Left lobe of liver (tissue), 2 donors: Measurements from ENCODE around the gene ZNF638. TPM values are rescaled to one million over a fixed set of nuclear protein-coding genes. Genes with fewer than 3 reads are reported as not detected.
A peak's percentile ranks its signal among the peaks of the same experiment; 100 is the strongest.

Experiments used
- ATAC-seq: fragments of 200-7000 bp; cut with Tn5 transposase; one replicate; pipeline ENCODE4 v1.9.1; 2020; ENCODE audit warnings: mild to moderate bottlenecking, moderate library complexity
- DNase-seq: peaks from one replicate; pipeline ENCODE4 v3.0.0-alpha.2; 2020; ENCODE audit warnings: low spot score
- total RNA-seq: library from RNA; stranded (reverse); gene quantifications from one replicate; pipeline ENCODE4 v1.2.1, GENCODE V29; 2021
- donor health status: DM: no; HTN: no; CAD: no; lungs with moderate emphysema.
- donor health status: DM: no; HTN: yes; CAD: no.

Gene ZNF638
- total RNA-seq, 1 donor from 2014 or later = 61.9 TPM

DNA sequence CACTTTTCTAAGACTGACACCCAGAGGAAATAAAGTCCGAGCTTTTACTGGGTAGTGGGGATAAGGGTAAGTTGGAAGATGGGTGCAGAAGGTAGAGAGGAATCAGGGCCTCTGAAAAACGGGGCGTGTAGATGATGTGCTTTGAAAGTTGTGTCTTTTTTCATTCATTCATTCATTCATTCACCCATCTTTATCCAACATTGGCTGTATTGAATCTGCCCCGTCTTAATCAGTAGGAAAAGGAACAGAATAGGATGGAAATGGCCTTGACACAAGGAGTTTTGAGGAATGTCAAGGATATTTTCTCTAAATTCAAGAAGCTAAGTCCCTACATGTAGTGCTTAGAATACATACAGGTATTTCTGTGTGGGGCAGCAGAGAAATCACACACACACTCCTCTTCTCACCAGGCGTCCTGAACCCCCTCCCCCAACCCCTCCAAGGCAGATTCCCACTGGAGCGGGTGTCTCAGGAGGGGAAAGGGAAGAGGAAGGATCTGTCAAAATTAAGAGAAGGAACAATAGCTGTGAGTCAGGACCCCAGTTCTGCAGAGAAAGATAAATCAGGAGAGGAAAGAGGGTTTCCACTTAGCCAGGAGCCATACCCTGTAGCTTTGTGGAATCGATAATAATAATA lies 135.7 kb downstream of the ZNF638 start:
- ATAC-seq (no peak), DNase-seq (no peak)

DNA sequence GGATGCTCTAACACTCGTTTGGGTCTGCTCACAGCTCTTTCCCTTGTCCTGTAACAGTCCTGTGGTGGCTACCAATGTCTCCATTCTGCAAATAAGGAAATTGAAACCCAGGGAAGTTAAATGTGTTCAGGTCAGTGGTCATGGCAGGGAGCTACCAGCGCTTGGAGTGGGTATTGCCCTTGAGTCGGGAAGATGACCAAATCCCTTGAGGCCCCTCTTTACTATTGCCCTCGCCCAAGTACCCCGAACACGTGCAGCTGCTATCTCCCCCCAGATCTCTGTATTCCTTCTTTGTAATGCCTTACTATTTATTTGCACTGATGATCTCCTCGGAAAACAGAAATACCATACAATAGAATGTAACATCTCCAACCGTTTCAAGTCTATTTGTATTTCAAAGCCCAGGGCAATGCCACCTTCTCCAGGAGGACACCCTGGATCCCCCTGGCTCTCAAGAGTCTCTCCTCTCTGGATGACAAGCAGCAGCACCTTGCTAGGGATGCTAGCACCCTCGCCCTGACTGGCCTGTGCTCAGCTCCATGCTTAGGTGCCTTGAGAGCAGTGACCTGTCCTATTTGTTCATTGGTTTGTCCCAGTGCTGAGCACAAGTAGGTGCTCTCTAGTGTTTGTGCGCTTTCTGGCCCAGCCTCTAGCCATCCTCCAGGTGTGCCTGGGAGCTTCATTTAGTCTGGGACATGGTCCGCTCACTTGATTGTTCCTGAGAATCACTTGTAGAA lies 136.9 kb downstream of the ZNF638 start:
- DNase-seq (no peak), ATAC-seq (no peak)

DNA sequence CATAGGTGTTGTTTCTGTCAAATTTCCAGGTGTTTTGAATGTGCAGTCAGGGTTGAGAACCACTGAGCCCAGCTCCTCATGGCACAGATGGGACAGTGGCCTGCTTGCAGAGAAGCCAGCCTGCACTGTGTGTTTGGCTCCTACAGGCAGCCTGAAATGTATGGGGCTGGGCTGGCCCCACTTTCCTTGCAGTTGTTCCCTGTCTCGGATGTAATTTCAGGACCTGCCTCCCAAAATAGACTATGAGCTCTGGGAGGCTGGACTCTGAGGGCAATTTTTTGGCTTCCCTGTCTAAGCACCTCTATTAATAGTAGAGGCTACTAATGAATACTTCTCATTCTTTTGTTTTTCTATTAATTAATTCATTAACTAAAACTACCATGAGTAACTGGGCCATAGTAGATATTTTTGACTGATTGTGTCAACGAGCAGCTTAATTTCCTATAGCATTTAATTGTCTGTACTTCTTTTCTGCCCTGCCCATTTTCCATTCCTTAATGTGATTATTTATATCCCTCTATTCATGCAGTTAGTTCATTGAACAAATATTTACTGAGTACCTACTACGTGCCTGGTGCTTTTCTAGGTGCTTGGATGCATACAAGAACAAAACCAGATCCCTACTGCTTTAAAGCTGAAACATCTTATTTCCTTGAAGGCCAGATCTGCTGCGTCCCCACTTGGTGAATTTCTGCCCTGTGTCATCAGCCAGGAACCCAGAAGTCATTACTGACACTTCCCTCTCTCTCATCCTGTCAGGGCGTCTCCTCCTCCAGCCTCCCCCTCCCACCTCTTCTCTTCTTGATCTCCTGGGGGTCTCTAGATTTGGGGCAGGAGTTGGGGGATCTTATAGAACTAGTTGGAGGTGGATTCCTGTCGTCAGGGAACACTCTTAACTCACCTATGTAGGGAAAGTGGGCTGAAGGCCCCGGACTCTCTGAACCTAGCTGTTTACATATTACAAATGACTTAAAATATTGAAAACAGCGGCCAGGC lies 138.1 kb downstream of the ZNF638 start:
- no peak for ATAC-seq
- DNase-seq = no peak

DNA sequence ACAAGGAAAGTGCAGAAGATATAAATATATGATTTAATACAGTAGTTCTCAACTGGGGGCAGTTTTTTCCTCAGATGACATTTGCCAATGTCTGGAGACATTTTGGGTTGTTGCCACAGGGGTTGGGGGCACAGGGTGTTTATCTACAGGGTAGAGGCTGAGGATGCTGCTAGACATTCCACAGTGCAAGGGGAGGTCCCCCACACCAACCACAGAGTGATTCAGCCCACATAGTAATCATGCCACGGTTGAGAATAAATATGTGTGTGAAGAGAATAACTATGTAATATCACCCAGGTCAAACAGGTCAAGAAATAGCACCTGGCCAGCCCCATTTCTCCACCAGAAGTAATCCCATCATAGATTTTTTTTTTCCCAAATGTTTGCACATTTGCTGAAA lies 139.7 kb downstream of the ZNF638 start:
- ATAC-seq (no peak), DNase-seq (no peak)

- ATAC-seq = no peak
- DNase-seq = no peak
Observed at GRCh38 chr2:71472019-71472418, 140.4 kb downstream of the ZNF638 start.

GRCh38 chr2:71473346-71474031 lies 141.9 kb downstream of the ZNF638 start:
- ATAC-seq = no peak
- DNase-seq = no peak

DNA sequence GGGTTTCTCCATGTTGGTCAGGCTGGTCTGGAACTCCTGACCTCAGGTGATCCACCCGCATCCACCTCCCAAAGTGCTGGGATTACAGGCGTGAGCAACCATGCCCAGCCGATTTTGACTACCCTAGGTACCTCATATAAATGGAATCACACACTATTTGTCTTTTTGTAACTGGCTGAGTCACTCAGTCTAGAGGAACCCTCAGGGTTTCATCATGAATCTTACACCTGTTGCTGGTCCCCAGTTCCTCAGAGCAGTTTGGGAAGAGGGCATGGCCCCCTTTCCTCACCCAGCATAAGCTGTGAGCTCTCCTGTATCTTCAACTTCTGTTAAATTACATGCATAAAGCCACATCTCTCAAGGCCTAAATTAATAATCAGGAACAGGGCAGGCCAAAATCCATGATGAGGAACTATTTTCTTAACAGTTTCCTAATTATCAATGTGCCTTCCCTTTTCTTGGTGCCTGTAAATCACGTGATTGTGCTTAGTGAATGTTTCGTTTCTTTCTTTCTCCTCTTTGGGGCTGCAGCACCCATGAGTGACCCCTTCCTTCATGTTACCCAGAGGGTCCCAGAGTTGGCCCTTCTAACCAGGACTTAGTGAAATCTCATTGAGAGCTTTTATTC lies 142.6 kb downstream of the ZNF638 start:
- ATAC-seq = peak; percentile 13
- DNase-seq = no peak

GRCh38 chr2:71474744-71475397 lies 143.3 kb downstream of the ZNF638 start:
- peak; percentile 67 for ATAC-seq
- DNase-seq = no peak

GRCh38 chr2:71476495-71476894 lies 144.9 kb downstream of the ZNF638 start:
- ATAC-seq (no peak), DNase-seq (no peak)

DNA sequence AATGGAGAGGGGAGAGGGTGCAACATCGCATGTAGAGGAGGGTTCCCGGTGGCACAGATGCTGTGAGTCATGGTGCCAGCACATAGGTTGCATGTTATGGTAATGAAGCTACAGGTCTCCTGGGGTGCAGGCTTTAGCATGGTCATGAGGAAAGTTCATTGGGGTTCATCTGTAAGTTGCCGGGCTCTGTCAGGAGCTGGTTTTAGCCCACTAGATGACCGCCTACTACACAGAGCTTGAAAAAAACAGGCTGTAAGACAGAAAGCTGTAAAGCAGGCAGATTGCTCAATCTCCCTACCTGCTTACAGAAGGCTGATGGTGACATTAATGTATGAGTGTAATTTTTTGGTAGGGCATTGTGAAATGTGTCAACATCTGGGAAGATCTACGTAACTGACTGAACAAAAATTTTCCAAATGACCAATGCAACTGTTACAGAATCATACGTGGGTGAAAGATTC lies 145.7 kb downstream of the ZNF638 start:
- DNase-seq = no peak
- ATAC-seq = peak; percentile 59

- no peak for DNase-seq
- ATAC-seq = no peak
Observed at GRCh38 chr2:71478806-71479205, 147.2 kb downstream of the ZNF638 start.

DNA sequence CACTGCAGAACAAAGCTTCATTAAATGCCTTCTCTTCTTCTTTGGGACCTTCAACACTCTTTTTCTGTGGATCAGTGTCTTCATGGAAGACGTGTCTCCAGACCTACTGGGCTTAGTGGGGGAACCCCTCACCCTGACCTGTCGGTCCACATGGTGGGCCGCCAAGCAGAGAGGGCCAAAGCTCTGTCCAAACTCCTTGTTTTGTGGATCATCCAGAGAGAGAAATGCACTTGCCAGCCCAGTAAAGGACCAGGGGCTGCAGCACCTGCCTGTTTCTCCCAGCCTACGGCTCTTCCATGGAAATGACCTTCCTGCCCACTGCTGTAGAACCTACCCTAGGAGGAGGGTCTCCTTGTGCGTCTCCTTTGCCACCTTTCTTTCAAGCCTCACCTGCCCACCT lies 147.7 kb downstream of the ZNF638 start:
- DNase-seq = no peak
- no peak for ATAC-seq

GRCh38 chr2:71481111-71481510 lies 149.5 kb downstream of the ZNF638 start:
- ATAC-seq (no peak), DNase-seq (no peak)

GRCh38 chr2:71482055-71482454 lies 150.5 kb downstream of the ZNF638 start:
- ATAC-seq = no peak
- DNase-seq = no peak

GRCh38 chr2:71483246-71483645 lies 151.7 kb downstream of the ZNF638 start:
- ATAC-seq = no peak

GRCh38 chr2:71484354-71484753 lies 152.8 kb downstream of the ZNF638 start:
- DNase-seq = no peak
- ATAC-seq = no peak

More at GRCh38 chr2:71483246-71483645, 151.7 kb downstream of the ZNF638 start:
- no peak for DNase-seq
